ENCODE data around the gene COL18A1.
"Not testable (repeated sequence)": the region's sequence is repeated elsewhere in the genome, so short reads cannot be mapped to it uniquely, and the experiment has no call there.

The COL18A1 gene

DNA sequence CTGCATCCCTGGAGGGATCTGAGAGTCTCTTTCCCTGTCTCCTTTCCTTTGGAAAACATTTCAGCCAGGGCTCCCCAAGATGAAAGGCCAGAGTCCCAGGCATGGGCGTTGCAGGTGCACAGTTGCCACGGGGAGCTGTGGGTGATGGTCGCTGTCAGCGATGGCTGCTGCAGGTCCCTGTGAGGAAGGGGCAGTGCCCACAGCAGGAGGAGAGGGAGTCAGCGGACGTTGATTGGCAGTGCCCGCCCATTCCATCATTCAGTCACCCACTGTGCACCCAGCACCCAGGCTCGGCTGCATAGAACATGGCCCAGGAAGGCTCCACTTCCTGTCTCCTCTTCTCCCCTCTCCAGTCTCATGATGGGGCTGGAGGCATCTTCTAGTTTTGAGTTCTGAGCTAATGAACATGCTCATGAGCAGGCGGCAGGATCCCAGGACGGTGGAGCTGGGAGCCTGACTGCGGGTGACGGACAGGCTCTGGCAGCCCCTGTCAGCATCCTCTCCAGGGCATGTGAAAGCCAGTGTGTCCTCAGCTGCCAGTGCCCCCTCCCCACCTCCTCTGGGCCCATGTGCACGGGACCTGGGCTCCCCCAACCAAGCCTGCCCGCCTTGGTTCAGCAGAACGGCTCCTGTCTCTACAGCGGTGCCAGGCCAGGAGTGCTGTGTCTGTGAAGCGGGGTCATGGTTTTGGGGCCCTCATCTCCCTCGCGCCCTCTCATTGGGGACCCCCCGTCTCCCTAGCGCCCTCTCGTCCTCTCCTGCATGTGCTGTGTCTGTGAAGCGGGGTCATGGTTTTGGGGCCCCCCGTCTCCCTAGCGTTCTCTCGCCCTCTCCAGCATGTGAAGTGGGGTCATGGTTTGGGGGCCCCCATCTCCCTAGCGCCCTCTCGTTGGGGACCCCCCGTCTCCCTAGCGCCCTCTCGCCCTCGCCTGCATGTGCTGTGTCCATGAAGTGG, 24.5 kb downstream of the COL18A1 start:
- DNase-seq = no peak

DNA sequence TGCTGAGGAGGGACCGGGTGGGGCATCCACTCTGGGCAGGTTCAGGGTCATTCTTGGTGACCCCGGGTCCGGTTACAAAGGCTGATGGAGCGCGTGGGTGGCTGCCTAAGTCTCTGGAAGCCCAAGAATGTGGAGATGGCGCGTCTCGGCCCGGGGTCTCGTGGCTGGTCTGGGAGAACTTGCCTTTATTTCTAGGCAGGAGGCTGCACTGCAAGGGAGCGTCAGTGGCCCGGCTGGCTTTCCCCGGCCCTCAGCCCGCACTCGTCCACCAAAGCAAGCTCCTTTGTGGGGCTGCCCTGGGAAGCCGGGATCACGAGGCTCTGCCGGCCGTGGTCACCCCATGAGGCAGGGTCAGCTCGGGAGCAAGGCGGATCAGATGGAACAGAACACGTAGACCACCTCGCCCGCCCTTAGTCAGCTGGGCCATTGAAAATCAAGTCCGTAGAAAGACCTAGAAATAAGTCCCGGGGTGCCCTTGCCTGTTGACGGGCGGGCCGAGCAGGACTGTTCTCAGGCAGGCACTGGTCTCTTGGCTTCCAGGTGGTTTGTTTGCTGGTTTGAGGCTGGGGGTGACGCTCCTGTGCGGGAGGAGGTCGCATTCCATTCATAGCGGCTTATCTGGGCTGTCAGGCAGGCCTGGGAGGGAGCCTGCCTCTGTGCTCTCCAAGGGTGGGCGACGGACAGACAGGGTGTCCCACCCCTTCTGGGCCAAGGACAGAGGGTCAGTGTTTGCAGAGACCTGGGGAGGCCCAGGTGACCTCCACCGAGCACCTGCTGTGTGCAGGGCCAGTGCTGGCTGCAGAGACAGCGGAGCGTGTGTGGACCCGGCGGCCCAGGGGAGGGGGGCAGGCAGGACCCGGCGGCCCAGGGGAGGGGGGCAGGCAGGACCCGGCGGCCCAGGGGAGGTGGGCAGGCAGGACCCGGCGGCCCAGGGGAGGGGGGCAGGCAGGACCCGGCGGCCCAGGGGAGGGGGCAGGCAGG, 25.8 kb downstream of the COL18A1 start:
- no peak for DNase-seq

DNA sequence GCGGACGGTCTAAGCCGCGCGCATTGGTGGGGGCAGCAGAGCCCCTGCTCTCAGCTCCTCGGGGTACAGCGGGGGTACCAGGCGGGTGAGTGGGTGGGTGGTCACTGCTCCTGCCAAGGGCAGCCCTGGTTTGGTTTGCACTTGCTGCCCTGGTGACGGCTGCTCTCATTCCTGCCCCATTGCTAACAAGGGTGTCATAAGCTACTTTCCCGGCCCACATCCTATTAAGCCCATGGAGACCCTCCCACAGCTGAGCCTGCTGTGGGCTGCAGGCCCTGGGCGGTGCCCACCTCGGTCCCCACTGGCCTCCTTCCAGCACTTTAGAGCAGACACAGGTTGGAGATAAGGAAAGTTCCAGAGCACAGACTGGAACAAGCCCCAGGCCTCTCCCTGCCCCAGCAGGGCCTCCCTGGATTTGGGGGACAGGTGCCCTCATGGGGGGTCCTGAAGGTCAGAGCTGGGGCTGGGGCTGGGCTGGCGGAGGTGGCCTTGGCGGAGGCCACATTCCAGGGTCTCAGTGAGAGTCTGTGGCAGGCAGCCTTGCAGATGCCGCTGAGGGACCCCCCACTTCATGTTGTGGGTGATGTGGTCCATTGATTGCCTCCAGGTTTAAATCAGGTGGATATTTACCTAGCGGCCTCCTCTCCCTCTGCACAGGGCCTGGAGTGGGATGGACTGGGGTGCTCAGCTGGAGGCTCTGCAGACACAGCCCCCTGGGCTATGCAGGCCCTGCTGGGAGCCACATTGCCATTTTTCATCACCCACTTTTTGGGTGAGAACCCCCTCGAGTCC, 27.0 kb downstream of the COL18A1 start:
- DNase-seq = no peak

DNA sequence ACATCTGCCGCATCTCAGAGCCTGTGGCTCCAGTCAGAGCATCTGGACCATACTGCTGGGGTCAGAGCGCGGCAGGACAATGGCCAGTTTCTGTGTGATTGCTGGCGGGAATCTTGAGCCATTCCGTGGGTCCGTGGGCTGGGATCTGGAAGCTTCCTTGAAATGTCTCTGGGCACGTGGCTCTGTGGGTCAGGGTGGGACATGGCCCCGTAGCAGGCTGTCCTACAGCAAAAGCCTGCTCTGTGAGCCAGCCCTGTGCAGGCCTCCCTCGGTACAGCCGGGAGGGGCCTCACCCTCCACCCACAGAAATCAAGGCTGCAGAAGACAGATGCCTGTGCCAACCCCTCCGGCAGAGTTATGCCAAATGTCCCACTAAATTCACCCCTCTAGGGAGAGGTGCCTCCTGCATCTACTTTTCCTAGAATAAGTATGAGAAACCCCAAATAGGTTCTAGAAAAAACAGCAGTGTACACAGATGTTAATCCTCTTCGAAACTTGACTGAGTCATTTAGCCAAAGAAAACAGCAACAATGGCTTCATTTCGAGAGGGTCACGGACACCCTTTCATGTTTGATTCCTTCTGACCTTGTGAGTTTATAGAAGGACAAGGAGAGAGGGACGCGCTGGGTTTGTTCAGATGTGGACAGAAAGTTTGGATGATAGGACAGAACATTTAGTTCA, 27.8 kb downstream of the COL18A1 start:
- DNase-seq = no peak

DNA sequence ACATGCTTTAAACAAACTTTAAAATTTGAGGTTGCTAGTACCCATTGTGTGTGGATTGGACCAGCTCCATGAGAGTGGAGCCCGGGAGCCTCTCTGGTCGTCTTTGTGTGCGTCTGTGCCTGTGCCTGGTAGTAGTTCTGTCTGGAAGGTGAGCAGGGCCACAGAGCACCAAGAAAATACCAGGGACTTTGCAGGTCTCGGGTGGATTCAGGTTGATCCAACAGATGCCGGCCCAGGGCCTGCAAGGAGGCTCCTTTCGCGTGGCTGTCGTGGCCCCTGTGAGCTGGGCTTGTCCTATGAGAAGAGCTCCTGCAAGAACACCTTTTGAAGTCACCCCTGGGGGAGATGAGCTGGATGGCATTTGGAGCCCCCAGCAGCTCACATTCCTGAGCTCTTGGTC, 28.3 kb downstream of the COL18A1 start:
- no peak for DNase-seq

DNA sequence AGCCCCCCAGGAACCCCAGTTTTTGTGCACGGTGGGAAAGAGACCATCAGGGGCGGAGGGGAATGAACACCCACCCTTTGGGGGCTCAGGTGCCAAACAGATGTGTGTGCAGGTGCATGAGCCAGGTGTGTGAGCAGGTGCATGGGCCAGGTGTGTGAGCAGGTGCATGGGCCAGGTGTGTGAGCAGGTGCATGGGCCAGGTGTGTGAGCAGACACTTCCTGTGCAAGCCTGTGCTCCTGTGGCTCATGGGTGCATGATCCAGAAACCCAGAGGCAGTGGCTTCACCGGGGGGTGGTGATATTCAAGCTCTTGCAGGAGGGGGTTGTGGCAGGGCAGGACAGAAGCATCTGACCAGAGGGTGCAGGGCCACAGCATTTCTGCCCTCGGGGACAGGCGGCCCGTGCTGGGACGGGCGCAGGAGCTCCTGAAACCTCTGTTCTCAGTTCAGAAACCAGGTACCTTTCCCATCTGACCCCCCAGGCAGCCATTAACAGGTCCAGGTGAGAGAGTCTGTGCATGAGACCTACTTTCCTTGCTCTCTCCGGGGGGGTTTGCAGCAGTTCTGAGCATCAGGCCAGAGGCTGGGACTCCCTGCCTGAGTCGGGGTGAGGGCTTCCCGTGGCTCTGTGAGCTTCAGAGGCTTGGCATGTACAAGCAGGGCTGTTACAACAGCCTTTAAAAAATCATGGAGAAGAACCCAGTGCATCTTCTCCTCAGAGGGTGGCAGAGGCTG, 29.1 kb downstream of the COL18A1 start:
- no peak for DNase-seq

DNA sequence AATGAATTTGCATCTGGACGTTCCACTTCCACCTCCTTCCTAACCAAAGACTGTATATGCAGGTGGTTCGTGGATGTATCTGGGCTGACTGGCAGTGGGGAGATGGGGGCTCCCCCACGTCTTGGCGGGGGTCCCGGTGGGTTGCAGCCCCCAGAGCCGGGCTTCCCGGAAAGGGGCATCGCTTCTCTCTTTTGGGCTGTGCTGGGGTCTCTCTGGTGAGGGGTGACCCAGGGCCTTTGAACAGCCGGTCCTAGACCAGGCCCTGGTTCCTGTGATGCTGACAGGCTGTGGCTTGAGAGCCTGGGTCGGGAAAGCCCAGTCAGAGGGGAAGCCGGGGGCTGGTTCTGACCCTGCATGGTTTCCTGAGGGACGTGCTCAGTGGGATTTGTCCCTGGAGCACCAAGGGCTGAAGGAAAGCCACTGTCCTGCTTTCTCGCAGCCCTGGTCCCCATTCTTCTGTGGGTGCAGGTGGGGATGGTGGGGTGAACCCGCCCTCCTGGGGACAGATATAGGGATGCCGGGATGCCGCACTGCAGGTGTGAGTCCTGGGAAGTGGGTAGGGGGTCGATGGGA, 29.8 kb downstream of the COL18A1 start:
- DNase-seq = no peak

DNA sequence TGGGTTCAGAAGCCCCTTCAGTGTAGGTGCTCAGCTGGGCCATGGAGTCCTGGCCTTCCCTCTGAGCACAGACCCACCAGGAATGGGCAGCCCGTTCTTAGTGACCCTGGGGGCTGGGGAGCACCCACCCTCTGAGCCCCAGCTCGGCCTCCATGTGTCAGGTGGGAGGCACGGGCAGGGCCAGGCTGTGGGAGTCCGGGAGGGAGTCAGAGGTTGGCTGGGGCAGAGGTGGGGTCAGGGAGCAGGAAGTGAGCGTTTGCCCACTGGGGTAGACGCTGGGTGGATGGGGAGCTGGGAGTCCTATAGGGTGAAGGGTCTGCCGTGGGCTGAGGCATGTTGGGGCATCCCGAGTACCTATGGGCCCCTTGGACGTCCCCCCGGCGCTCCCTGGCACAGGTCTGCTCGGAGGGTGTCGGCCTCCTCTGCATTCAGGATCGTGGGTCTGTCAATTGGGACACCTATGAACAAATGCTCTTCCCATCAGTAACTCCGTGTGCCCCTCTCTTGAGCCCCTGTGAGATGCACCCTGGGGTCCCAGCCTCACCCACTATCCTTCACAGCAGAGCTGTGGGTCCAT, 30.5 kb downstream of the COL18A1 start:
- DNase-seq = no peak

DNA sequence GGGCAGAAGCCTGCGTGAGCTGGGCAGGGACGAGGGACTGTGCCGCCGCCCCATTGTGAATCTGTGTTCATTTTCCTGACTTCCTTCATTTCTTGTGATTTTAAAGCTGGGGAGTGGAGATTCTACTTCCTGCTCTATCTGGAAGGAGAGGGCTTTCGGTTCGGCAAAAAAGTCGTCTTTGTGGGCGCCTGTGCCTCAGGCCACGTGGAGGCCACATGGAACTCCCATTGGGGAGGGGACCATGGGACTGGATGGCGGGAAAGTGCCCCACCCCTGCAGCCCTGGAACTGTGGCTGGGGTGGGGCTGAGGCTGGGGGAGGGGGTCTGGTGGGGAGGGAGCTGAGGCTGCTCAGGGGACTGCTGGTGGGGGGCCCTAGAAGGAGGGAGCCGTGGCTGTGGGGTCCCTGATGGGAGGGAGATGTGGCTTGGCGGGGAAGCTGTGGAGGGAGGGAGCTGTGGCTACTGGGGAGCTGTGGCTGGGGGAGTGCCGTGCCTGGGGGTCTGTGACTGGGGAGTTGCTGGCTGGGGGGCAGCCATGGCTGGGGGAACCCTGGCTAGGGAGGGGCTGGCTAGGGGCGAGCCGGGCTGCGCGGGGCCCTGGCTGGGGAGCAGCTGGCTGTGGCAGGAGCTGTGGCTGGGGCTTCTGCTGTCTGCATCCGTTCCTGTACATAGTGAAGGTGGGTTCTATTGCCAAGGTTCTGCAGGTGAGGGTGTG, 31.5 kb downstream of the COL18A1 start:
- no peak for DNase-seq

DNA sequence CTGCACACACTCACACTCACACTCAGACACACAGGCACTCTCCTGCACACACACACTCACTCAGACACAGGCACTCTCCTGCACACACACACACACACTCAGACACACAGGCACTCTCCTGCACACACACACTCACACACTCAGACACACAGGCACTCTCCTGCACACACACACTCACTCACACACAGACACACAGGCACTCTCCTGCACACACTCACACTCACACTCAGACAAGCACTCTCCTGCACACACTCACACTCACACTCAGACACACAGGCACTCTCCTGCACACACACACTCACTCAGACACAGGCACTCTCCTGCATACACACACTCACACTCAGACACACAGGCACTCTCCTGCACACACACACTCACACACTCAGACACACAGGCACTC, 32.9 kb downstream of the COL18A1 start:
- not testable (repeated sequence) for DNase-seq

DNA sequence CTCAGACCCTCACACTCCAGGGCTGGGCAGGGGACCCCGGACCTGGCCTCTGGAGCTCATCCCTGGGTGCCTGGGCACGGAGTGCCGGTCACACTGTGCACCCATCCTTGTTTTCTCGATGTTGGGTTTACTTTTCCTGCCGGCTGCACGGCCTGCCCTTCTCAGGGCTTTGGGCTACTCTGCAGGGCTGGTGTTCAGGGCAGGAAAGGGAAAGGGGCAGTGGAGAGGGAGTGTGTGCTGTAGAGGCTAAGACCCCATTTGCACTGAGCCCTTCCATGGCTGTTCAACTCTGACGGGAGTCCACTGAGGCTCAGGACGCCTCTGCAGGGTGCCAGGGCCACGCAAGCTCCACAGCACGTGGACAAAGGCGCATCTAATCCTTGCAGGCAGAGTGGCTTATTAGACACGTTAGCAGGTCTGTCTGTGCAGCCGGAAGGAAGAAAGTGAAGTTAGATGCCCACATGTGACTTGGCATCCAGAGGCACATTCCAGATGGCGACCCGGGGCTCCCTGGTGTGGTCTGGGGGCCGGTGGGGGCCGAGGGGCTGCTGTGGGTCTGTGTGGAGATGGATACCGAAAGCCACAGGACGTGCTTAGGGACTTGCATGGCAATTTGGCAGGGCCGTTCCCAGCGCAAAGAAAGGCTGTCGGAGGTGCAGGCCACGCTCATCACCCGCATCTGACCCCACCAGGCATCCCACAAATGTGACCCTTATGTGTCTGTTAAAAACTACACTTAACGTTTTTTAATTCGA, 33.6 kb downstream of the COL18A1 start:
- DNase-seq = no peak

DNA sequence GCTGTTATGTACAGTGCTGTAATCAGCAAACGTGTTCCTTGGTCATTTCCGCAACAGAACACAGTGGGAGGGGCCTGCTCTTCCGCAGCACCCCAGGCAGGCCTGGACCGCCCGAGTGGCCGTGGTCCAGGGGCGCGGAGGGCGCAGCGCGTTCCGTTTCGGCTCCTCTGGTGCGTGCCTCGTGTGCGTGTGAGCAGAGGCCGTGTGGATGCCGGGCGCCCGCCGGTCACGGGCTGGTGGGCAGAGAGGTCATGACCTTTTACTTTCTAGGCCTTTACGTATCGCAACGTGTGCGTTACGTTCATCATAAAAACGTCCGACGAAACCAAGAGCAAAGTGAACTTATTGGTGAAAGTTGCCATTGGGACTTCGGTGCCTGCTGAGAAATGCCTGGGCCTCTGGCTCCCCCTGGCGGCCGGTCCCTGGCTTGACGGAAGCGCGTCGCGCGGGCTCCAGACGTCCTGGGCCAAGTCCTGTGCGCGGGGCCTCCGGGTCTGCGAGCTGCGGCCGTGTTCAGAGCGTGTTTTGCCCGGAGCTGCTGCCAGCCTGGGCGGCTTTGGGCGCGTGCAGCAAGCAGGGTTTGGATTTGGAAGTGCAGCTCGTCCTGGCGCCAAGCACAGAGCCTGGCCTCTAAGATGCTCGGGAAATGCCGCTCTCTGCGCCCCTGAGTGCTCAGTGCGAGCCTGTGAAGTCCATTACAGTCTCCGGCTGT, 34.4 kb downstream of the COL18A1 start:
- peak; percentile 80 to 82 for DNase-seq

DNA sequence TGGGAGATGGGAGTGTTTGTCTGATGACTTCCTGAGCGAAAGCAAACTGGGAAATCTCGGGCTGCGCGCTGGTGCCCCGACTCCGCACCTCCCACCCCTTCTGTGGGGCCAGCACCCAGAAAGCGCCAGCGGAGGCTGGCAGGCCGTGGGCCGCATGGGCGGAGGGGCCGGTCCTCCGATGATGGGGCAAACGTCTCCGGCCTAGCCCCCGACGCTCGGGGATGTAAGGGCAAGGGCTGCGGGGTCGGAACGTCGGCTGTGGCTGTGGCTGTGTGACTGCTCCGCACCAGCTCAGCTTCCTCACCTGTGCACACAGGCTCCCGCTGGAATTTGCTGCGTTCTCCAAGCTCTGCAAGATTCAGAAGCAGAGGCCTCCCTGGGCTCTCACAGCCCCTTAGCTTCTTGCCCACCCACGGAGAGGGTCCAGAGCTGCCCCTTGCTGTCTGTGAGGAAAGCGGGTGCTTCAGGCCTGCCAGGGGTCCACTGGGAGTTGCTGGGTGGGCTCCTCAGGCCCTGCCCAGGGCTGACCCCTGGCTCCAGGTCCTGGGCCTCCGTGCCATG, 35.0 kb downstream of the COL18A1 start:
- DNase-seq = no peak

DNA sequence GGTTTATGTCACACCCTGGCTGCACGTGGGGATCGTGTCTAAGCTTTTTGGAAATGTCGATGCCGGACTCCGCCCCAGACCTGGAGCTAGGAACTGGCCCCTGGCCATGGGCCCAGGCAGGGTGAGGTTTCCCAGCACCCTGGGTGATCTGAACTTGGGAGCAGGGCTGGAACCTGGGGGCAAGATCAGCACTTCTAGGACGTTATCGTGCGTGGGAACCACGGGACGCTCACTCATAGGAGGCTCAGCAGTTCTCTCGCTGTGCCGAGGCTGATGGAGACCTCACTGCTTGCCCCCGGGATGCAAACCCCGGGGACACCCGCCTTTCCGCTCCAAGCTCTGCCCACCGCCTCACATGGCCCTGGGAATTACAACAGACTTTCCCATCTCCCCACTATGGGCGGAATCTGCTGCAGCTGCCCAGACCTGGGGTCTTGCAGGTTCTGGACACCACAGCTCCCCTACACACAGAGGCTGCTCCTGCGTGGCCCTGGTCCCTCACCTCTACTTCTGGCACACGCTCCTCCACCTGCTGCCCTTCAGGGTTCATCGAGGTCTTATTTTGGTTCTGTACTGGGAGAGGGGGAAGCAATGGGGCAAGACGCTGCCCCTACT, 35.9 kb downstream of the COL18A1 start:
- no peak for DNase-seq

DNA sequence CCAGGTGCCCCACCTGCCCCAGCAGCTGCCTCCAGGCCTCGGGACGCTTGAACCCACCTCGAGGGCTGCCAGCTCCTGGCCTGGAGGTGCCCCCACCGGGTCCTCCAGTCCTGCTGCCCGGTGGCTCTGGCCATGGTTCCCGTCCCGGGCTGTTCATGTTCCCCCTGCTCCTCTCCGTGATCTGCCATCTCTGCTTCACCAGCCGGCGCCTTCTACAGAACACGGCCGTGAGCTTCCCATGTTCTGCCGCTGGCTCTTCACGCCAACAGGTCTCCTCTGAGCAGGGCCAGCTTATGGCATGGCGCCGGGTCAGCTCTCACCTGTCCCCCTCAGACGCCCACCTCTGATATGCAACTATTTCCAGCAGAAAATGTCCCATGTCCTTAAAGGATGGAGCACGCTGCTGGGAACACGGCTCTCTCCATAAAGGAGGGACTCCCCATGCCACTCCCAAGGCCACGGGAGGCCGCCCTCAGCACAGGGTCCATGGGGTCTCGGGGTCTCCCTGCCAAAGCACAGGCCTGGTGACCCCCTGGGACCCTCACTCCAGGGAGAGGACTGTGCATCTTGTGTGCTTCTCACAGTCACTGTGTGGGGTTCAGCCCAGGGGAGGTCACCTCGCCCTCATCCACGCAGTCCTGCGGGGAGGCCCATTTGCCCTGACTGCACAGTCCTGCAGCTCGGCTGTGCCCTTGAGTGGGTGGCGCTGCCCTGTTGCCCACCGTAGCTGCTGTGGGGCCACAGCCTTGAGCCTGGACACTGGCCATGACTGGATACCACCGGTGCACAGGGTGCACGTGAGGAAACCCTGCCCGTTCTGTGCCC, 36.7 kb downstream of the COL18A1 start:
- DNase-seq = no peak

DNA sequence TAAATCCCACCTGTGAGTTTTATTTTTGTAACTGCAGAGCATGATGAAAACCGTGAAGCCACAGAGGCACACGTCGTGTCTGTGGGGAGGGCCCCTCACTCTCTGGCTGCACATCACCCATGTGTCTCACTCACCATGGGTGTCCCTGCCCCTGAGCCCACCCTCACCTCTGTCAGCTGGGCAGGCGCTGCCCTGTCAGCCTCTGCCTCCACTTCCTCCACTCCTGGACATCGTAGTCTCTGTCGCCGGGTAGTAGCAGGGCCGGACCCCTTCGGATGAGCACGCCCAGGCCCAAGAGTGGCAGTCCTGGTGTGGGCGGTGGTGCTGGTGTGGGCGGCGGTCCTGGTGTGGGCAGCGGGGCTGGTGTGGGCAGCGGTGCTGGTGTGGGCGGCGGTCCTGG, 37.3 kb downstream of the COL18A1 start:
- DNase-seq = no peak

Measured in CD4-positive, alpha-beta T cell treated with Interleukin-1 beta for 1 hour (primary cell).